ENCODE results near the gene KLHL30.

Gene KLHL30

GRCh38 chr2:238187618-238188548 is 49.4 kb downstream of the KLHL30 start:
- DNase-seq (ENCODE audit: low spot score): no peak

- DNase-seq (ENCODE audit: low spot score): no peak
Observed at GRCh38 chr2:238190445-238190844, 52.0 kb downstream of the KLHL30 start.
